Muscle of back (tissue), 11 donors: ENCODE measurements around the gene PEX14. TPM values are rescaled to one million over a fixed set of nuclear protein-coding genes. Genes with fewer than 3 reads are reported as not detected.

Experiments
- DNase-seq, 3 donors: peaks; one replicate each; pipeline versions ENCODE4 v3.0.0 to v3.0.0-alpha.2; 2013
- polyA plus RNA-seq, 10 donors: library from polyadenylated mRNA; unstranded; fragments of 120-200 nt; gene quantifications; one replicate each; pipeline ENCODE4 v1.2.1, GENCODE V29; 2013; ENCODE audit not compliant: insufficient read length in 10 of 10

Gene PEX14
- polyA plus RNA-seq, 10 donors: 11.2 to 14.8 (median 13.6) TPM

DNA sequence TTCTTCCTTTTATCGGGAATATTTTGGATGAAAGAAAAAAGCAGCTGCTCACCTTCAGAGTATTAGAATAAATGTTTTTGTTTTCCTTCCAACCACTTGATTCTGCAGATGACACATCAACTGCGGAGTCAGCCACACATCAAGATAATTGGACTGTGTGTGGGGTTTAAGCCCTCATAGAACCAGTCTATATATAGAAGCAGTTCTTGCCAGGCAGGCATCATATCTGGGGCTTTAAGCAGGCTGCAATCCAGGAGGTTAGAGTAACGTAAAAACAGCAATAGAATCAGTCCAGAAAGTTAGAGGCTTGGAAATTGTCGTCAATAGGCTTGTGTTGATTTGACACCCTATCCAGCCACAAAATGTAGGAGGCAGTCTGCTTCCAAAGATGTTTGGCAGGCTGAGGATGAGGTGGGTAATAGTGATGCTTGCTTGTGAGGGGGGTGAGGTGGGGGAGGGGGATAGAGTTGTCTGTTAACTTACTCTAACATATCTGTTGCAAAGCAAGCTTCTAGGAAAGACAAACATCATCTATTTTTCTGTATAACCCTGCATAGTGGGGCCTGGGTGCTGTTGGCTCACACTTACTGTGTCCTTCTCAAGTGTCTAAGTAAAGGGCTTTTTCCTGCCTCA, 64.8 kb downstream of the PEX14 start:
- DNase-seq: no peak

- DNase-seq: no peak
Observed at GRCh38 chr1:10540277-10541005, 65.7 kb downstream of the PEX14 start.

DNA sequence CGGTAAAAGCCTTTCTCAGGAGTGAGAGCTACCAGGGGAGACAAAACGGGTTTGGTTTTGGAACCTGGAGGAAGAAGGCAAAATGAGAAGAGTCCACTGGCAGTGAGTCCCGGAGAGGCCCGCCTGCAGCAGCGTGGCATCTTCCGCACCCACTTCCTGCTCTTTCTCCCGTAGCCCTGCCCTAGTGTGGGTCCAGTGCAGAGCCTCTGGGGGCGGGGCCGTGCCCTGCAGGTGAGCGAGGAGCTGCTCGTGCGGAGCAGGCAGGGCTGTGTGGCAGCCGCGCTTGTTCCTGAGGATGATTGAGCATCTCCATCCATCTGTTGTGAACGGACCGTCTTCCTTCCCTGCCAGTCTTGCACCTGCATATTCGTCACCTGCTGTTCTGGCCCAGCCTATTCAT, 66.5 kb downstream of the PEX14 start:
- DNase-seq: no peak

DNA sequence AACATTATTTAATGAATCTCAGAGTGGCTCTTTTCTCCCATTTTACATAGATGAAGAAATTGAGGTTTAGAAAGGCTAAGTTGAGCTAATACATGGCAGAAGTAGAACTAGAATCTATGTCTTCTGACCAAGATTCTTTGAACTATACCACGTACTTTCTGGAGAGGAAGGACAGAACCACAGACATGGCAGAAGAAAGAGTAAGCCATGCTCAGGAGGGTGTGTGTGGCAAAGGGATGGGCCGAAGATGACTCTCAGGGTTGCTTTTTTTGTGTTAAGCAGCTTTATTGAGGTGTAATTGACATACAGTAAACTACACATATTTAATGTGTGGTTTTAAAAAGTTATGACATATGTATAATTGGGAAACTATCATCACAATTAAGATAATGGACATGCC, 69.5 kb downstream of the PEX14 start:
- no peak for DNase-seq

GRCh38 chr1:10546896-10547295, 72.1 kb downstream of the PEX14 start:
- no peak for DNase-seq

- DNase-seq: no peak
Observed at GRCh38 chr1:10549904-10550664, 75.3 kb downstream of the PEX14 start.

GRCh38 chr1:10553118-10553517, 78.4 kb downstream of the PEX14 start:
- DNase-seq: no peak

DNA sequence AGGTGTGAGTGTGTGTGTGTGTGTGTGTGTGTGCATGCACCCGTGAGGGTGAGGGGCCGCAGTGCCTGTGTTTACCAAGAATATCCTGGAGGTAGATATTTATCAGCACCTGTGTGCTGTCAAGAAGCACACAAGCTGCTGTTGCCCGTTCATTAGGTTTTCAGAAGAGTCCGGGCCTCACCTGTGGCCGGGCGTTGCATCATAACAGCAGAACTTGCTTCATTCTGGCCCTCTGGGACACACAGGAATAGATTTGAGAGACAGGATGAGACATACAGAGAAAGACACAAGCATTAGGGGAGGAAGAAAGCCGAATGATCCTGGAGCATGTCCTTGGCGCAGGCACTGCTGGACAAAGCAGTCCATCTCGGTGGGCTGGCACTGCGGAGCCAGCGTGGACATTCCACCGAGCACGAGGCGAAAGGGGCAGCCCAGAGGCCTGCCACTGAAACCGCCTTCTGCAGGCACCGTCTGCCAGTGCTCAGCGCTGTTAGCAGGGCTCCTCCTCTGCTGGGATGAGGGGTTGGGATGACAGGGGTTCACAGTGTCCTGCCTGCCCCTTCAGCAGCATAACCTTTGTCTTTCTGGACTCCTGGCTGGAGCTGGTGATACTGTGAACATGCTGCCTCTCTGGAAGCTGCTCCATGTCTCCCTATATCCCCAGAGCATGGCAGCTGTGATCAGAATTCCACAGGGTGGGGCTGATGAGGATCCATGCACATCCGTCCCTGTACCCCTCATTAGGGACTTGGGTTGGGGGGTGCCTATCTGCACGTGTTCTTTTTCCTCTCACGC, 81.1 kb downstream of the PEX14 start:
- DNase-seq: no peak

GRCh38 chr1:10556430-10557005, 81.8 kb downstream of the PEX14 start:
- DNase-seq: no peak

DNA sequence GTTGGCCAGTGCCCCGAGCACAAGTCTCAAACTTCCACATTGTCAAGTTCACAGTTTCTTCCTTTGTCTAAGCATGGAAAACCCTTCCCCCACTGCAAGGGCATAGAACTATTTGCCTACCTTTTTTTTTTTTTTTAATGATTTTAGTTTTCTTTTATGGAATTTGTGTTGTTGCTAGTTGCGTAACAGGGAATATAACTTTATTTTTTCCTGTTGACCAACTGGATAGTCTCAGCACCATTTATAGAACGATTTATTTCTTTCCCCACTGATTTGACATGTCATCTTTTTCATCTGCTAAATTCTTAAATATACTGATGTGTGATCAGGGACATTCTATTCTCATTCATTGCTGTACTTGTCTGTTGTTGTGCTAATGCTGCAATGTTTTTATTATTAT, 83.0 kb downstream of the PEX14 start:
- no peak for DNase-seq

DNA sequence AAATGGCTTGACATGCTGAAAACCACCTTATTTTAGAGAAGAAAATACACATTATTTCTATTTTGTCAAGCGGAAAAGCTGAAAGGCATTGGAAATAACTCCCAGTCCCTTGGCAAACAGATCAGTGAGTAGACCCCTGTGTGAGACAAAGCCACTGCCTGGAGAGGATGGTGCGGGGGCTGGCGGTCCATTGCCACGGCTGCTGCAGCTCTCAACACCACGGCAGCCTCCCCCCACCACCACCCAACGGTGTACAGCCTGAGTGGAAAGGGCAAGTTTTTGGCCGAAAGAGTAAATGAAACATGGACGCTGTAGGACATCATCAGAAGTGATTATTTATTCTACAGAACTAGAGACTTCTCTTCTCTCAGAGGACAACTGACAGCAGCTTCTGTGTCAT, 84.6 kb downstream of the PEX14 start:
- DNase-seq: no peak

DNA sequence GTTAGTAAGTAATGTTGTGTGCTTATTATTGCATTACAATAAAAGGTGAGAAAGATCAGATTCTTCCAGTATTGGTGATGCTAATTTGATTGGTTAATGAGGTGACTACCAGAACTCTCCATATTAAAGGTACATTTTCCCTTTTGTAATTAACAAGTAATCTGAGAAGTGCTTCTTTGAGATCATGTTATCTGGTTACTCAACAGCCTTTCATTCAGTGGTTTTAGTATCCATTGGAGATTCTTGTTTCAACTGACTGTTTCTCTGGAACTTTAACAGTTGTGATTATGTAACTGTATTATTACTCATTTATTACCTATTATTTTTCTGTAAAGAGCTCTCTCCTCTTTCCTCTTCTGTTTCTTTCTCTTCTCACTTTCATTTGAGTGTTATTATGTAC, 86.7 kb downstream of the PEX14 start:
- no peak for DNase-seq

- no peak for DNase-seq
Observed at GRCh38 chr1:10561955-10562354, 87.2 kb downstream of the PEX14 start.

GRCh38 chr1:10564063-10564462, 89.3 kb downstream of the PEX14 start:
- DNase-seq: no peak

- DNase-seq: no peak
Observed at GRCh38 chr1:10569531-10569930, 94.8 kb downstream of the PEX14 start.

GRCh38 chr1:10575616-10576015, 100.9 kb downstream of the PEX14 start:
- DNase-seq: peak in 1 of 3 donors; percentile 38

DNA sequence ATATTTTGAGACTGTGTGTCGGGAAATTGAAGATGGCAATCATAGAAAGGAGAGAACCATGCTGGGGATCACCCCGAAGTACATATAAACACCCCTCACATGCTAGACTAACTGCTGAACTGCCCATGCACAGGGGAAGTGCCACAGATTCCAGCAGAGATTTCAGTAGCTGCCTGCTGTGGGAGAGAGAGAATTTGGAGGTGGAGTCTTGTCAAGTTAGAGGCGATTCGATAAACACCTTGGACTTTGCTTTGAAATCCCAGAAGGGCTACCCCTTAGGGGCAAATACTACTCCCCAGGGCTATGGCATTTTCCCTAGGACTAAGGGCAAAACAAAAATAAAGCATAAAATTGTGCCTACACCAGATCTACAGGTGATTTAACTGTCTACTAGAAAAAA, 103.3 kb downstream of the PEX14 start:
- no peak for DNase-seq

- no peak for DNase-seq
Observed at GRCh38 chr1:10583641-10584040, 108.9 kb downstream of the PEX14 start.

GRCh38 chr1:10585242-10585641, 110.5 kb downstream of the PEX14 start:
- no peak for DNase-seq

GRCh38 chr1:10586125-10586524, 111.4 kb downstream of the PEX14 start:
- DNase-seq: no peak

DNA sequence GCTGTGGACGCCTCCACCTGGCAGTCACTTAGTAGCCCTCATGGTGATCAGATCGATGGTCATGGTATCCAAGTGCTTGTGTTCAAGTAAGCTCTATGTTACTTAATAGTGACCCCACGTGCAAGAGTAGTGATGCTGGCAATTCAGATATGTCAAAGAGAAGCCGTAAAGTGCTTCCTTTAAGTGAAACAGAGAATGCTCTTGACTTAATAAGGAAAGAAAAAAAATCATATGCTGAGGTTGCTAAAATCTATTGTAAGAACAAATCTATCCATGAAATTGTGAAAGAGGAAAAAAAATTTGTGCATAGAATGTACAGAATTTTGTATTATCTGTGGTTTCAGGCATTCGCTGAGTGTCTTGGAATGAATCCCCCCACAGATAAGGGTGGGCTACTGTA, 113.9 kb downstream of the PEX14 start:
- DNase-seq: no peak

GRCh38 chr1:10589074-10589473, 114.3 kb downstream of the PEX14 start:
- no peak for DNase-seq
